GM23338 (cell line): ENCODE data around the gene KLHL33.

ENCODE experiments used
- CREB1 ChIP-seq: fragments of 250-450 bp; sonication (Bioruptor Pico); IDR thresholded peaks from 2 replicates; pipeline ENCODE4 v1.5.0; 2020; ENCODE audit warnings: low read depth, mild to moderate bottlenecking, moderate library complexity
- CTCF ChIP-seq, 2 experiments: fragments of 200-600 bp in 1 of 2; sonication (generic) in 1 of 2; conservative IDR thresholded peaks; 2 replicates each; pipeline versions ENCODE4 v1.5.1 to v1.6.1; 2016 to 2017; ENCODE audit warnings: antibody characterized with exemption in 2 of 2, low read depth in 2 of 2, mild to moderate bottlenecking in 2 of 2, moderate library complexity in 1 of 2
- EZH2 ChIP-seq: fragments of 200-600 bp; sonication (generic); IDR thresholded peaks from one replicate; pipeline ENCODE4 v1.8.0; 2017; ENCODE audit warnings: antibody characterized with exemption, mild to moderate bottlenecking, low read depth; ENCODE audit not compliant: unreplicated experiment
- EZH2phosphoT487 ChIP-seq: fragments of 200-600 bp; sonication (generic); IDR thresholded peaks from one replicate; pipeline ENCODE4 v1.8.1; 2018; ENCODE audit warnings: antibody characterized with exemption; ENCODE audit not compliant: unreplicated experiment
- JUNB ChIP-seq: IDR thresholded peaks from one replicate; pipeline ENCODE4 v1.6.1; 2016; ENCODE audit warnings: antibody characterized with exemption; ENCODE audit not compliant: unreplicated experiment
- NANOG ChIP-seq: IDR thresholded peaks from 2 replicates; pipeline ENCODE4 v1.6.1; 2016; ENCODE audit warnings: antibody characterized with exemption, borderline replicate concordance
- POLR2AphosphoS5 ChIP-seq: IDR thresholded peaks from 2 replicates; pipeline ENCODE4 v1.6.1; 2016; ENCODE audit warnings: antibody characterized with exemption, low read depth
- STAT1 ChIP-seq: IDR thresholded peaks from one replicate; pipeline ENCODE4 v1.6.1; 2016; ENCODE audit warnings: antibody characterized with exemption; ENCODE audit not compliant: unreplicated experiment
- ZNF114 ChIP-seq: fragments of 250-450 bp; sonication (Bioruptor Pico); IDR thresholded peaks from 2 replicates; pipeline ENCODE4 v1.5.0; 2020; ENCODE audit warnings: mild to moderate bottlenecking, moderate library complexity
- TF ChIP-seq, protein P1 (sequence below): IDR thresholded peaks from one replicate; pipeline ENCODE4 v1.6.1; 2018; ENCODE audit warnings: antibody characterized with exemption; ENCODE audit not compliant: unreplicated experiment
- TF ChIP-seq, protein P2 (sequence below): fragments of 250-450 bp; sonication (Bioruptor Pico); IDR thresholded peaks from 2 replicates; pipeline ENCODE4 v1.5.0; 2020; ENCODE audit warnings: mild to moderate bottlenecking, moderate library complexity

GRCh38 chr14:20376071-20376588 lies 59.8 kb downstream of the KLHL33 start:
- TF ChIP-seq, protein P1, sequence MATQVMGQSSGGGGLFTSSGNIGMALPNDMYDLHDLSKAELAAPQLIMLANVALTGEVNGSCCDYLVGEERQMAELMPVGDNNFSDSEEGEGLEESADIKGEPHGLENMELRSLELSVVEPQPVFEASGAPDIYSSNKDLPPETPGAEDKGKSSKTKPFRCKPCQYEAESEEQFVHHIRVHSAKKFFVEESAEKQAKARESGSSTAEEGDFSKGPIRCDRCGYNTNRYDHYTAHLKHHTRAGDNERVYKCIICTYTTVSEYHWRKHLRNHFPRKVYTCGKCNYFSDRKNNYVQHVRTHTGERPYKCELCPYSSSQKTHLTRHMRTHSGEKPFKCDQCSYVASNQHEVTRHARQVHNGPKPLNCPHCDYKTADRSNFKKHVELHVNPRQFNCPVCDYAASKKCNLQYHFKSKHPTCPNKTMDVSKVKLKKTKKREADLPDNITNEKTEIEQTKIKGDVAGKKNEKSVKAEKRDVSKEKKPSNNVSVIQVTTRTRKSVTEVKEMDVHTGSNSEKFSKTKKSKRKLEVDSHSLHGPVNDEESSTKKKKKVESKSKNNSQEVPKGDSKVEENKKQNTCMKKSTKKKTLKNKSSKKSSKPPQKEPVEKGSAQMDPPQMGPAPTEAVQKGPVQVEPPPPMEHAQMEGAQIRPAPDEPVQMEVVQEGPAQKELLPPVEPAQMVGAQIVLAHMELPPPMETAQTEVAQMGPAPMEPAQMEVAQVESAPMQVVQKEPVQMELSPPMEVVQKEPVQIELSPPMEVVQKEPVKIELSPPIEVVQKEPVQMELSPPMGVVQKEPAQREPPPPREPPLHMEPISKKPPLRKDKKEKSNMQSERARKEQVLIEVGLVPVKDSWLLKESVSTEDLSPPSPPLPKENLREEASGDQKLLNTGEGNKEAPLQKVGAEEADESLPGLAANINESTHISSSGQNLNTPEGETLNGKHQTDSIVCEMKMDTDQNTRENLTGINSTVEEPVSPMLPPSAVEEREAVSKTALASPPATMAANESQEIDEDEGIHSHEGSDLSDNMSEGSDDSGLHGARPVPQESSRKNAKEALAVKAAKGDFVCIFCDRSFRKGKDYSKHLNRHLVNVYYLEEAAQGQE = no peak
- TF ChIP-seq EZH2phosphoT487 (no peak), STAT1 (no peak), CTCF (conservative IDR thresholded peaks at IDR 0.05; ENCODE audit: low read depth in 2 of 2) (no peak), EZH2 (no peak), POLR2AphosphoS5 (no peak), NANOG (no peak), JUNB (no peak), CREB1 (CRISPR knock-in tag) (no peak), ZNF114 (CRISPR knock-in tag) (no peak)
- TF ChIP-seq, protein P2, sequence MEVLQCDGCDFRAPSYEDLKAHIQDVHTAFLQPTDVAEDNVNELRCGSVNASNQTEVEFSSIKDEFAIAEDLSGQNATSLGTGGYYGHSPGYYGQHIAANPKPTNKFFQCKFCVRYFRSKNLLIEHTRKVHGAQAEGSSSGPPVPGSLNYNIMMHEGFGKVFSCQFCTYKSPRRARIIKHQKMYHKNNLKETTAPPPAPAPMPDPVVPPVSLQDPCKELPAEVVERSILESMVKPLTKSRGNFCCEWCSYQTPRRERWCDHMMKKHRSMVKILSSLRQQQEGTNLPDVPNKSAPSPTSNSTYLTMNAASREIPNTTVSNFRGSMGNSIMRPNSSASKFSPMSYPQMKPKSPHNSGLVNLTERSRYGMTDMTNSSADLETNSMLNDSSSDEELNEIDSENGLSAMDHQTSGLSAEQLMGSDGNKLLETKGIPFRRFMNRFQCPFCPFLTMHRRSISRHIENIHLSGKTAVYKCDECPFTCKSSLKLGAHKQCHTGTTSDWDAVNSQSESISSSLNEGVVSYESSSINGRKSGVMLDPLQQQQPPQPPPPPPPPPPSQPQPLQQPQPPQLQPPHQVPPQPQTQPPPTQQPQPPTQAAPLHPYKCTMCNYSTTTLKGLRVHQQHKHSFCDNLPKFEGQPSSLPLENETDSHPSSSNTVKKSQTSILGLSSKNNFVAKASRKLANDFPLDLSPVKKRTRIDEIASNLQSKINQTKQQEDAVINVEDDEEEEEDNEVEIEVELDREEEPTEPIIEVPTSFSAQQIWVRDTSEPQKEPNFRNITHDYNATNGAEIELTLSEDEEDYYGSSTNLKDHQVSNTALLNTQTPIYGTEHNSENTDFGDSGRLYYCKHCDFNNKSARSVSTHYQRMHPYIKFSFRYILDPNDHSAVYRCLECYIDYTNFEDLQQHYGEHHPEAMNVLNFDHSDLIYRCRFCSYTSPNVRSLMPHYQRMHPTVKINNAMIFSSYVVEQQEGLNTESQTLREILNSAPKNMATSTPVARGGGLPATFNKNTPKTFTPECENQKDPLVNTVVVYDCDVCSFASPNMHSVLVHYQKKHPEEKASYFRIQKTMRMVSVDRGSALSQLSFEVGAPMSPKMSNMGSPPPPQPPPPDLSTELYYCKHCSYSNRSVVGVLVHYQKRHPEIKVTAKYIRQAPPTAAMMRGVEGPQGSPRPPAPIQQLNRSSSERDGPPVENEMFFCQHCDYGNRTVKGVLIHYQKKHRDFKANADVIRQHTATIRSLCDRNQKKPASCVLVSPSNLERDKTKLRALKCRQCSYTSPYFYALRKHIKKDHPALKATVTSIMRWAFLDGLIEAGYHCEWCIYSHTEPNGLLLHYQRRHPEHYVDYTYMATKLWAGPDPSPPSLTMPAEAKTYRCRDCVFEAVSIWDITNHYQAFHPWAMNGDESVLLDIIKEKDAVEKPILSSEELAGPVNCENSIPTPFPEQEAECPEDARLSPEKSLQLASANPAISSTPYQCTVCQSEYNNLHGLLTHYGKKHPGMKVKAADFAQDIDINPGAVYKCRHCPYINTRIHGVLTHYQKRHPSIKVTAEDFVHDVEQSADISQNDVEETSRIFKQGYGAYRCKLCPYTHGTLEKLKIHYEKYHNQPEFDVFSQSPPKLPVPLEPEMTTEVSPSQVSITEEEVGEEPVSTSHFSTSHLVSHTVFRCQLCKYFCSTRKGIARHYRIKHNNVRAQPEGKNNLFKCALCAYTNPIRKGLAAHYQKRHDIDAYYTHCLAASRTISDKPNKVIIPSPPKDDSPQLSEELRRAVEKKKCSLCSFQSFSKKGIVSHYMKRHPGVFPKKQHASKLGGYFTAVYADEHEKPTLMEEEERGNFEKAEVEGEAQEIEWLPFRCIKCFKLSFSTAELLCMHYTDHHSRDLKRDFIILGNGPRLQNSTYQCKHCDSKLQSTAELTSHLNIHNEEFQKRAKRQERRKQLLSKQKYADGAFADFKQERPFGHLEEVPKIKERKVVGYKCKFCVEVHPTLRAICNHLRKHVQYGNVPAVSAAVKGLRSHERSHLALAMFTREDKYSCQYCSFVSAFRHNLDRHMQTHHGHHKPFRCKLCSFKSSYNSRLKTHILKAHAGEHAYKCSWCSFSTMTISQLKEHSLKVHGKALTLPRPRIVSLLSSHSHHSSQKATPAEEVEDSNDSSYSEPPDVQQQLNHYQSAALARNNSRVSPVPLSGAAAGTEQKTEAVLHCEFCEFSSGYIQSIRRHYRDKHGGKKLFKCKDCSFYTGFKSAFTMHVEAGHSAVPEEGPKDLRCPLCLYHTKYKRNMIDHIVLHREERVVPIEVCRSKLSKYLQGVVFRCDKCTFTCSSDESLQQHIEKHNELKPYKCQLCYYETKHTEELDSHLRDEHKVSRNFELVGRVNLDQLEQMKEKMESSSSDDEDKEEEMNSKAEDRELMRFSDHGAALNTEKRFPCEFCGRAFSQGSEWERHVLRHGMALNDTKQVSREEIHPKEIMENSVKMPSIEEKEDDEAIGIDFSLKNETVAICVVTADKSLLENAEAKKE (CRISPR knock-in tag) = no peak
